GM04504 (cell line): ENCODE results near the gene APPBP2.
"Not testable (repeated sequence)": the region's sequence is repeated elsewhere in the genome, so short reads cannot be mapped to it uniquely, and the experiment has no call there.

Experiments used
- DNase-seq: peaks from one replicate; pipeline ENCODE4 v3.0.0-alpha.2; 2012; ENCODE audit warnings: low read depth

The APPBP2 gene

DNA sequence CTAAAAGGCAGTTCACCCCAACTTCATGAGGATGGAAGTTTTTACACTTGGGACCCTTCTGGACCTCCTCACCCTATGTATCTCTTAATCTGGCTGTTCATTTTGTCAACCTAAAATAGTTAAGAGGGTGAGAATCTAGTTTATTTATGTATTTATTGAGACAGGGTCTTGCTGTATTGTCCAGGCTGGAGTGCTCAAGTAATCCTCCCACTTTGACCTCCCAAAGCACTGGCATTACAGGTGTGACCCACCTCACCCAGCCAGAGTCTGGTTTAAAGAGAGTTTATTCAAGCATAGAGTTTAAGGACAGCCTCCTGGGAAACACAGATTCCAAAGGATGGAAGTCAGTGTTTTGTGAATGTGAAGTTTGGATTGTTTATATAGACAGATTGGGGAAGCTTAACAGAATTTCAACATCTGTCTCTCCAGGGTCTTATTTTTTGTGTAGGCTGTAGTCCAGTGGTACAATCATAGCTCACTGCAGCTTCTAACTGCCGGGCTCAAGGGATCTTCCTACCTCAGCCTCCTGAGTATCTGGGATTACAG is 8.0 kb upstream of the APPBP2 start:
- no peak for DNase-seq

GRCh38 chr17:60529806-60530205 is 3.8 kb upstream of the APPBP2 start:
- no peak for DNase-seq

DNA sequence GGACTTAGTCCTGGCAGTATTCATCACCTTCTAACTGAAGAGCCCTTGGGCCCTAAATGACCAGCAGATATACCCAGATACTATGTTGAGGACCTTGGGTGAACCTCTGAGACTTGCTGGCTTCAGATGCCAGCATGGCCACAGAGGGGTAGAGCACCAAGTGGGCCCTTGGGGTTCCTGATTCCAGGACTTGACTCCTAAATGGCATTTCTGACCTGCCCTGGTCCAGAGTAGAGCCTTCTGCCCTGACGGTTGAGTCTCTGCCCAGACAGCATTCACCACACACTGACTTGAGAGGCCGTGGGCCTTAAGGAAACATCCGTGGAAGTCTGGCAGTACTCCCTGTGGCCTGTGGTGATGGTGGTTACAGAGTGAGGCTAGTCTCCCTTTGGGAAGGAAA is 2.8 kb upstream of the APPBP2 start:
- no peak for DNase-seq

GRCh38 chr17:60527701-60528100 is 1.7 kb upstream of the APPBP2 start:
- DNase-seq = no peak

DNA sequence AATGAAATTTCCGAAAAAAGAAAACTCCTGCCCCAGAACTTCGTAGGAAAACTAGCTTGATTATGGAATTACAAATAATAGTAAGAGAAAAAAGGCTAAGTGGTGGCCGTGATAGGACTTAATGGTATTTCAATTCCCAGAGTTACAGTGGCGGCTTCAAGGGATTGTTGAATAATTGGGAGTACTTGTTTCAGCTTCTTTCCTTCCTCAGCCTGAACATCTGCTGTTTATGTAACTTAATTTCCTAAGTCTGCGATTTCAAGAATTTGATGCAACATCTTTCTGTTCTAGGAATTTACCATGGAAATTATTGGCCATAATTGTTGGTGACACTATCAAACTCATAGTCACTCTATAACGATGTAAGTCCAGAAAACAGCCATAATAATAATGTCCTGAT is 684 bp upstream of the APPBP2 start:
- no peak for DNase-seq

GRCh38 chr17:60525328-60525684 is 736 bp downstream of the APPBP2 start:
- no peak for DNase-seq

DNA sequence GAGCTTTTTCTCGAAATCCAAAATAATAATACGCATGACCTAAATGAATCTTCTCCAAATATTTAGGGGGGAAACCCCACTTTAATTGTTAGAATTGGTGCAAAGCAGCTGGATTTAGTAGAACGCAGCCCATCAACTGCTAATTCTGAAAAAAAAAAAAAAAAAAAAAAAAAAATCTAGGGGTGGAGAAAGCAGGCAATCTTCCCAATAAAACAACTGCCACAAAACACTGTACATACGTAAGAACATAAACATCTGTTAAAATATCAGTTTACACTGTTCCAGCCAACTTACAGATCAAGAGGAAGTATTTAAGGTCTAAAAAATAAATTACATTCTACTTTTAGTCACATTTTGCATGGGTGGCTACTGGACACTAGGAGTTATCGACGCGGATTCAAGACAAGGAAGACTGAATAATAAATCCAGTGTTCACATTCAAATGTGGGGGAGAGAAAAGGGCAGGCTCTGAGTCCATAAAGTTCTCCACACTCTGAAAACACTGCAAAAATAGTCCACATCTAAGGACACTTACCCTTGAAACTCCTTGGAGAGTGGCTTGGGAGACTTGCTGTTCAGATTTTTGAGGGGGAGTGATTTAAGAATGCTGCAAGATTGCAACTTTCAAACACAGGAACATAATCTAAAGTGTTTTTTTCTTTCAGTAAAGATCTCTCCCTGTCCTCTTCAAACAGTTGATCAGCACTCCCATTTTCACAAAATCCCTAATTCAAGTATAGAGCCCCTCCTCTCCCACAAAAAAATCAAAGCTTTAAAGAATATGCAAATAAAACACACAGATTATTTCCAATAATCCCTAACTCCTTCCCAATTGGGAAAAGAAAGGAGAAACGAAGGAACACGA is 1.3 kb downstream of the APPBP2 start:
- DNase-seq = no peak

GRCh38 chr17:60523822-60524221 is 2.2 kb downstream of the APPBP2 start:
- DNase-seq = no peak

DNA sequence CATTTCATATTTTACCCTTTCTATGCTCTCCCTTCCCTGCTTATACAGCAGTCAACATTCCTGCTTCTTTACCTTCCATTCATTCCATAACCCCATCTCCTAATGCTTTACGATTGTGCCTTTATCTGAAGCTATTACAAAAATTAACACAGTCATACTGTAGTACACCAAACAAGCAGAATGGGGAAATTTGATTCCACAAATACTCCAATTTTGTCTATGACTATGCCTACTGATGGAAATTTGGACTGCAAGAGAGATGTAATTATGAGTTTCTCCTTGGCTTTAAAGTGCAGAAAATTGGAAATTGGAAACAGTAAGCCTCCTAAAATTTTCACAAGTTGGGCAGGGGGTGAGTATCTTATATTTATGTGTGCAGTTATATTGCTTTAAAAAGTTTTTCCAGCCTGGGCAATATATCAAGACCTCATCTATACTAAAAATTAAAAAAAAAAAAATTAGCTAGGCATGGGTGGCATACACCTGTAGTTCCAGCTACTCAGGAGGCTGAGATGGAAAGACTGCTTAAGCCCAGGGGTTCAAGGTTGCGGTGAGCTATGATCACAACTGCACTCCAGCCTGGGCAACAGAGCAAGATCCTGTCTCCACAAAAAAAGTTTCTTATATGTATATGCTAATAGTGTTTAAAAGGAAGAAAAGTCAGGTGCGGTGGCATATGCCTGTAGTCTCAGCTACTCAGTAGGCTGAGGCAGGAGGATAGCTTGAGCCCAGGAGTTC is 3.0 kb downstream of the APPBP2 start:
- no peak for DNase-seq

DNA sequence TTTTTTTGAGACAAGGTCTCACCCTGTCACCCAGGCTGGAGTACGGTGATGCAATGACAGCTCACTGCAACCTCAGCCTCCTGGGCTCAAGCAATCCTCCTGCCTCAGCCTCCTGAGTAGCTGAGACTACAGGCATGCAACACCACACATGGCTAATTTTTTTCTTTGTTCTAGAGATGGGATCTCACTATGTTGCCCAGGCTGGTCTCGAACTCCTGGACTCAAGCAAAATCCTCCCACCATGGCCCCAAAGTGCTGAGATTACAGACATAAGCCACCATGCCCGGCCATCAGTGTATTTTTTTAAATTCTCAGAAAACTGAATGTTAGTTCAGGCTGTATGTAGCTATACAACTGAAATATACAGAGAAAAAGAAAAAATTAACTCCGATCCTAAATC is 6.2 kb downstream of the APPBP2 start:
- no peak for DNase-seq

DNA sequence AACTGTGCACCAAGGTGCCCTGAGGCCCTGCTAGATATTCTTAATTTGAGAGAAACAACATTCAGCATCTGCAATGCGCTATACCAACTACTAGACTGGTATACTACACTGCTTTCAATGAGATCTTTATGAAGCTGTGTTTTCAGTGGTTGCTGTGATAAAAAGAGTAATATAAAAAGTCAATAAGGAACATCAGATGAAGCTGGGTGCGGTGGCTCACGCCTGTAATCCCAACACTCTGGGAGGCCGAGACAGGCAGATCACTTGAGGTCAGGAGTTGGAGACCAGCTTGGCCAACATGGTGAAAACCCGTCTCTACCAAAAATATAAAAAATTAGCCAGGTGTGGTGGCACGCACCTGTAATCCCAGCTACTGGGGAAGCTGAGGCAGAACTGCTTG is 10.4 kb downstream of the APPBP2 start:
- DNase-seq = not testable (repeated sequence)

- not testable (repeated sequence) for DNase-seq
These were observed 10.8 kb downstream of the APPBP2 start for GRCh38 chr17:60515199-60515598.

DNA sequence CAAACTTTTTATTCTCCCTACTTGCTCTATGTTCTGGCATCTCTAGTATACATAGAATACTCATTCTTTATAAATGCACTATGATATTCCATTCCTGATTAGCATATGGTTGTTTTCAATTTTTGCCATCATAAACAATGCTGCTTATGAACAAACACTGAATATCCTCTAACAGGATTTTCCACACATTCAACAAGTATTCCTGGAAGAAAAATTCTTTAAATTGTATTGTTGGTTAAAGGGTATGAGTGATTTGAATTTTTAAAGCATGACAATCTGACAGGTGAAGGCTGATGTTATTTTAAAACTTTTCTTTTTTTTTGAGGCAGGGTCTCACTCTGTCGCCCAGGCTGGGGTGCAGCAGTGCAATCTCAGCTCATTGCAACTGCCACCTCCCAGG is 11.5 kb downstream of the APPBP2 start:
- no peak for DNase-seq

DNA sequence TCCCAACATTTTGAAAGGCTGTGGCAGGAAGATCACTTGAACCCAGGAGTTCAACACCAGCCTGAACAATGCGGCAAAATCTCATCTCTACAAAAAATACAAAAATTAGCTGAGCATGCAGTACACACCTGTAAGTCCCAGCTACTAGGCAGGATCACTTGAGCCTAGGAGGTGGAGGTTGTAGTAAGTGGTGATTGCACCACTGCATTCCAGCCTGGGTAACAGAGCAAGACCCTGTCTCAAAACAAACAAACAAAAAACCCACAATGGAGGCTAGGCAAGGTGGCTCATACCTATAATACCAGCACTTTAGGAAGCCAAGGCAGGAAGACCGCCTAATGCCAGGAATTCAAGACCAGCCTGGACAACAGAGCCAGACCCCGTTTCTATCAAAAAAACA is 12.0 kb downstream of the APPBP2 start:
- DNase-seq = no peak

GRCh38 chr17:60513014-60513413 is 13.0 kb downstream of the APPBP2 start:
- no peak for DNase-seq

GRCh38 chr17:60510723-60511122 is 15.3 kb downstream of the APPBP2 start:
- no peak for DNase-seq

GRCh38 chr17:60510031-60510430 is 16.0 kb downstream of the APPBP2 start:
- no peak for DNase-seq

GRCh38 chr17:60508384-60508980 is 17.6 kb downstream of the APPBP2 start:
- DNase-seq = no peak

DNA sequence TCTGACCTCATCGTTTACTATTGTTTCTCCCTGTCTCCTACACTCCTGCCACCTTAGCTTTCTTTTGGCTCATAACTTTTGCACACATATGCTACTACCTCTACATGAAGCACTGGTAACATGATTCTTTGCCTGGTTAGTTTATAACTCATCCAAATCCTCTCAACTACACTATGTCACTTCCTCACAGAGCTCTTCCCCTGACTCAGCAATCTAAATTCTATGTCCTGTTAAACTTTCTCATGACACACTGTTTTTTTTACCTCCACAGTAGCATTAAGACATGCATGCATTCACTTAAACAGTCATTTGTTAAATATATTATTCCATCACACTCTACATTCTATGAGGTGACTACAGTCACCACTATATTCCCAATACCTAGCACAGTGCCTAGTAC is 19.7 kb downstream of the APPBP2 start:
- DNase-seq = no peak

GRCh38 chr17:60502145-60502544 is 23.9 kb downstream of the APPBP2 start:
- DNase-seq = no peak

DNA sequence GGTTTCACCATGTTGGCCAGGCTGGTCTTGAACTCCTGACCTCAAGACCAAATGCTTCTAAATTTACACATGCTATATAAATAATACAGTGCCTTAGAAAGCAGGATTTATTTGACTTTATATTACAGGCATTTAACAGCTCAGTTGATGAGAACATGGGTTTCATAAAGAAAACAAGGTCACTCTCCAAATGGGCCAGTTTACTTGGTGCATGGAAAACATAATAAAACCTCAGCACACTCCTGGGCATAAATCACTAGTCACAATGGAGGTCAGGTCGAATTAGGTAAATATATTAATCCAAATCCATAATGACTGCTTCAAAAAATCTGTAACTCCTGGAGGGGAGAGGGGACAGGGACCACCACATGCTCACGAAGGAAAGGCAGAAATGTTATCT is 24.5 kb downstream of the APPBP2 start:
- no peak for DNase-seq

DNA sequence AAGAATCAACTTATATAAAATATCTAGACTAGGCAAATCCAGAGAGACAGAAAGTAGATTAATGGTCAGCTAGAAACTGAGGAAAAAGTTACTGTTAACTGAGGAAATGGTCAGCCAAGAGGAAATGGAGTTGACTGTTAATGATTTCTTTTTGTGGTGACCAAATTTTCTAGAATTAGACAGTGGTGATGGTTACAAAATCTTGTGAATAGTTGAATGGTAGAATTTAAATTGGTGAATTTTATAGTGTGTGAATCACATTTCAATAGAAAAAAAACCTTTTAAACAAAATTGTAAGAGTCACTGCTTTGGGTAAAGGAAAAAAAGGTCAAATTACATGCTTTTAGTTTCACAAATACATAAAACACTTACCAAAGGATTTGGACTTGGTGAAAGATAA is 30.0 kb downstream of the APPBP2 start:
- no peak for DNase-seq

GRCh38 chr17:60495260-60495659 is 30.8 kb downstream of the APPBP2 start:
- no peak for DNase-seq
